Measurements from ENCODE around the gene CERS6.
A peak's percentile ranks its signal among the peaks of the same experiment; 100 is the strongest.
"Not testable (repeated sequence)": the region's sequence is repeated elsewhere in the genome, so short reads cannot be mapped to it uniquely, and the experiment has no call there.

Gene CERS6

DNA sequence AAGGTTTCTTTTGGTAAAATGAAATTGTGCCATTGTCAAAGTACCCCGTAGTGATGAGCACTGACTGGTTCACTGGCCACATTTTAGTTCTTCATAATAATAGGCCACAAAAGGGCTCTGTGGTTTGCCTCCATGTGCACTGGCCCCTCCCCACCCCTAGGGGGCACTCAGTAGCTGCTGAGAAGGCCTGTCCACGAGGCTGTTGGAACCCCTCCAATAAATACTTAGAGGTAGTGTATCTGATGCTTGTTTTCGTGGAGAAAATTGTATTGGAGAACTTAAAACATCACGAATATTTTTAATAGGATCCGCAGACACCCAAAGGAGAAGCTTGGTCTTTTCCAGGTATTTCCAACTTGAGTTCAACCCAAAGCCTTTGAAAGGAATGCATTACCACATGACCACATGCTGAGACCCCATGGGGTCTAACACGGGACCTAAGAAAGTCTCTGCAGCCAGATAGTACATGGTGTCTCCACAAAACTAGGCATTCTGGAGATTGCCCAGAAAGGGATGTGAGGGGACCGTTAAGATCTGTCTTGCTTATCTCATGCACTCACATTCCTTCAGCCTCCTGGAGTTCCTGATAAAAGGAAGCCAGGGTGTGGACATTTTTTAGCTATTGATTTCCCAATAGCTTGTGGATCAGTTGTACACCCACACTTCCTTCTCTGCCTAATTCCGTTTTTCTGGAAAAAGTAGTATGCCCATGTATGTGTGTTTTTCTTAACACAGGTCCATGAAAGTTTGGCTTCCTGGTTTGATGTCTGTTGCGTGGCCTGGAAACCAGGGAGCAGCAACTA is 317.8 kb downstream of the CERS6 start:
- DNase-seq (ENCODE audit: low spot score): peak; percentile 70

DNA sequence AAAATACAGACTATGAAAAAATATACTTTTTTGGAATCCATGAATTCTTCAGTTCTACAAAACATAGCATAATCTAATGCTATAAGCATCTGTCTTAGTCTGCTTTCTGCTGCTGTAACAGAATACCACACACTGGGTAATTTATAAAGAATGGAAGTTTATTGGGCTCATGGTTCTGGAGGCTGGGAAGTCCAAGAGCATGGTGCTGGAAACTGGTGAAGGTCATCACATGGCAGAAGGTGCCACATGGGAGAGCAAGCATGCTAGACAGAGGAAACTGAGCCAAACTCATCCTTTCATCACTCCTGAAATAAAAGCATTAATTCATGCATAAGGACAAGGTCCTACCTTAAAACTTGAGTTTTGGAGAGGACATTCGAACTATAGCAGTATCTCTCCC is 319.8 kb downstream of the CERS6 start:
- no peak for DNase-seq (ENCODE audit: low spot score)

DNA sequence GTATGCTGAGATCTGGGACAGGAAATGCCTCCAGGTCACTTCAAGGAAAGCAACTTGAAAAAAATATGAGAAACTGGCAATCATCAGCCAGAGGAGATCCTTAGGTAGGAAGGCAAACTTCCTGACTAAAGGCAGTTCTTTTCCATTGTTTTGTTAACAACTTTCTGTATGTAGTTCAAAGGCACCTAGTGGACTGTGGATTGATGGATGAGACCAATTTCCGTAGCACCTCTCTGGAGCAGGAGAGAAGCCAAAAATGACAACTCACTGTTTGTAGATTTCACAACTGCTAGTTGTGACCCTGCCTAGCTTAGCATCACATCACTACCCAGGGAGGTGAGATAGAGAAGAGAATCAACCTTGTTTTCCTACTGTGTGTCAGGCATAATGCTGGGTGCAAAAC is 324.6 kb downstream of the CERS6 start:
- DNase-seq (ENCODE audit: low spot score): no peak

DNA sequence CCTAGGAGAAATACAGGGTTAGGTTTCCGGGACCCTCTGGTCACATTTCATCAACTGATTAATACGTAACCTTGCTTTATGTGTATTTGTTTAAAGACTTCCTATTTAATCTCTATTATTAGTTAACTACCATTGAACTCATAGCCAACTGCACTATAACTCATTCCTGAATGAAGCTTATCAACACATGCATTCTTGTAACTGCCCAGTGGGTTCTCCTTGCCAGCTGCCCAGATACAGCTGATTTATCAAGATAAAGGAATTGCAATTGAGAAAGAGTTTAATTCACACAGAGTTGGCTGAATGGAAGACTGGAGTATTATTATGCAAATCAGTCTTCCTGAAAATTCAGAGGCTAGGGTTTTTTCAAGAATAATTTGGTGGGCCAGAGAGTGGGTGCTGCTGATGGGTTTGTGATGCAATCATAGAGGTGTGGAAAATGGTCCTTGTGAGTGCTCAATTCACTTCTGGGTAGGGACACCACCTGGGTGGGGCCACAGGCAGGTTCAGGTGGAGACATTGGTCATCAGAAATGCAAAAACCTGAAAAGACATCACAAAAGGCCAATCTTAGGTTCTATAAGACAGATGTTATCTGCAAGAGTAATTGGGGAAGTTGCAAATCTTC is 325.2 kb downstream of the CERS6 start:
- no peak for DNase-seq (ENCODE audit: low spot score)

DNA sequence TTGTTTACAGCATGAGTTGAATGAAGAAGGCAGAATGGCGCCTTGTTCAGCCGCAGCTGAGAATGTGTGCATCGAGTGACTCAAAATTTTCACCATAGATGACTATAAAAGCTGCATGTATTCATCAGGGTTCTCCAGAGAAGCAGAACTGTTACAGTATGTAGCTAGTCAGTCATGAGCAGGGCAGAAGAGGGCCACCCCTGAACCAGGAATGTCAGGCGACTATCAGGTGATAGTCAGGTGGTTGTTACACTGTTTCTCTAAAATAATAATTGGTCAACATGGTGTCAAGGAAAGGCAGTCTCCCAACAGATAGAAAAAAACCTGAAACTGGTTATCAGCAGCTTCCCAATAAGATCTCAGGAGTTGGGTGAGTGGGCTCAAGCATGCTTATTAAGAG is 326.2 kb downstream of the CERS6 start:
- no peak for DNase-seq (ENCODE audit: low spot score)

DNA sequence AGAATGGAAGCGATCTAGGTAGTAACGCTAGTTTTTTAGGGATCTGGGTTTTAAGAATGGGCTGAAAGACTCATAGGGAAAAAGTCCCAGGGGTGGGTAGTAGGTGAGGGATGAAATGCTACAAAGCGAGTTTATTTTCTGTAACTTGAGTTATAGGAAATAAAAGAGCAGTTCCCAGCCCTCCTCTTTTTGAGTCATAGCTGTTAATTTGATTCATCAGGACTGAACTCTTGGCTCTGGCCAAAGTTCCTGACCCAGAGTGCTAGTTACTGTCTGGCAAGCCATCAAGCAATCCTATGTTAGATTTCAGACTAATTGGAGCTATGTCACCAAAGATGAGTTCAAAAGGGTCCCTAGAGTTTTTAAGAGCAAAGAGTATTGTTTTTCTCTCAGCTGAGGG is 328.9 kb downstream of the CERS6 start:
- no peak for DNase-seq (ENCODE audit: low spot score)

DNA sequence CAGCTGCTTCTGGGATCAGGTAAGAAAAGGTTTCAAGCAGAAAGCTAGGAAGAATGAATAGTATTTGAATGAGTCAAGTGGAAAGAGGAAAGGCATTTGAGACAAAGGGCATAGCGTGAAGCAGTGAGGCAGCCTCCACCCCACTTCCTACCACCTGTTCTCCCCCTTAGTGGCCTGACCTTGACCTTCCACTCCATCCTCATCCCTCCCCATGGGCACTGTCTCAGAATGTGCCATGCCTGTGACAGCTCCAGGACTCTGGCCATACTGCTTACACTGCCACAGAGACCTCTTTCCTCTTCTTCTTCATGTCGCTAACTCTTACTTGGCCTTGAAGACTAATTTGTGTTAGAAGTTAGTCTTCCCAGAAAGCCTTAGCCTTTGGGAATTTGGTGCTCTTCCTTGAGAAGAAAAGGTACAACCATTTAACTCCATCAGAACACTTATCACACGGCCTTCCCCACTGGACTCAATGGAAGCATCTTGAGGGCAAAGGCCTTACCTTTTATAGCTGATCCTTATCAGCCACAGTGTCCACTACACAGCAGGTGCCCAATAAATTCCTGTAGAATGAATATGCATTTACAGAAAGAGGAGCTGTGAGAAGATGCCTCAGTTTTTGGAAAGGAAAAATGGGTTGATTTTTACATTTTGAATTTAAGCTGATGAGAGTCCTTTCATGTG is 331.2 kb downstream of the CERS6 start:
- DNase-seq (ENCODE audit: low spot score): no peak

DNA sequence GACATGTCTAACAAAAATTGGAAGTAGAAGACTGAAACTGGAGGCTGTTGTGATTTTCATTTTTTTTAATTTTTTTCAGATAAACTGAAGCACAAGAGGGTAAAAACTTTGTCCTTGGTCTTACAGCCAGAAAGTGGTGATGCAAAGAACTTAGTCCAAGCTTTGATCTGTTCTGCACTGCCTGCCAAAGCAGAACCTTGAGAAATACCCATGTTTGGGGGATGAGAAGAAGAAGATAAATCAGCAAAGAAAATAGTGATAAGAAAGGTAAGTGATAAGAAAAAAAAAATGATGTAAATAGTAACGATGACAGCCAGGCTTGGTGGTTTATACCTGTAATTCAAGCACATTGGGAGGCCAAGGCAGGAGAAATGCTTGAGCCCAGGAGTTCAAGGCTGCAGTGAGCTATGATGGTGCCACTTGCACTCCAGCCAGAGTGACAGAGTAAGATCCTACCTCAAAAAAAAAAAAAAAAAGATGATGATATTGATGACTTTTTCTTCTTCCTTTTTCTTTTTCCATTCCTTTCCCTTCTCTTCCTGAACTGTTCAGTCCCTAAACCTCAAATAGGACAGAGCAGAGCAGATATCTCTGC is 331.8 kb downstream of the CERS6 start:
- no peak for DNase-seq (ENCODE audit: low spot score)

DNA sequence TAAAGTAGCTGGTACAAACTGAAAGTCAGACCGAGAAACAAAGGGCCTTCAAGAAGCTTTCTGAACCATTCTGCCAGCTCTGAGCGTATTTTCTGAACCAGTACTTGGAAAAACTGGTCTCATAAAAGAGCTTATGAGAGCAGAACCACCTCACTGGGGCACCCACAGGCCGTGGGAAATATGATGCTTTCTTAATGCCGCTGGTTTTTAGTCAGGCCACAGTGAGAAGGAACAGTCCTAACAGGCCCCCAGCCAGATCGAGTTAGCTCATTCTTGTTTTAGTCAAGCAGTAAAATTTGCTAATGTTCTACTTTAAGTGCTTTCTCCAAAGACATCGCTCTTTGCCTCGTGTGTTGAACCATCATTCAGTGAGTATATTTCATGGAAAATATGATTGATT is 333.7 kb downstream of the CERS6 start:
- DNase-seq (ENCODE audit: low spot score): no peak

DNA sequence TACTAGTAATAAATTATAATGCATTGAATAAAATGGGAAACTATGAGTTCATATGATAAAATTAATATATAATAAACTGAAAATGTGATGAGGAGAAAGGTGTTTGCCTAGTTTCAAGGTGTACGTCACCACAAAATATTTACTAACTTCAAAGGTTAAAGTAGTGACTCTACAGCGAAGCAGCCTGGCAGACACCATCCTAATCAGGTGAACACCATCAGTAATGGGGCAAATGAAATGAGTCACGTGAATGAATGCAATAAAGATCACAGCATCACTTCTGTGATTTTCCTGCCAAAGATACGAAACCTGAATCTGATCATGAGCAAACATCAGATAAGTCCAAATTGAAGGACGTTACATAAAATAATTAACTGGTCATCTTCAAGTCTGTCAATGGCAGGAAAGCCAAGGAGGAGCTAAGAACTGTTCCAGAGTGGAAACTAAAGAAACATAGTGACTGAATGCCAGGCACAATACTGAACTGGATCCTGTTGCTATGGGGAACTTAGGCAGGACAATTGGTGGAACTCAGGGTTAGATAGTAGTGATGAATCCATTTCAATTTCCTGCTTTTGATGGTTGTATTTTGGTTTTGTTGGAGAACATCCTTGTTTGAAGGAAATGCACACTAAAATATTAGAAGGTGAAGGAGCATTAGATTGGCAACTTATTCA is 334.3 kb downstream of the CERS6 start:
- no peak for DNase-seq (ENCODE audit: low spot score)

DNA sequence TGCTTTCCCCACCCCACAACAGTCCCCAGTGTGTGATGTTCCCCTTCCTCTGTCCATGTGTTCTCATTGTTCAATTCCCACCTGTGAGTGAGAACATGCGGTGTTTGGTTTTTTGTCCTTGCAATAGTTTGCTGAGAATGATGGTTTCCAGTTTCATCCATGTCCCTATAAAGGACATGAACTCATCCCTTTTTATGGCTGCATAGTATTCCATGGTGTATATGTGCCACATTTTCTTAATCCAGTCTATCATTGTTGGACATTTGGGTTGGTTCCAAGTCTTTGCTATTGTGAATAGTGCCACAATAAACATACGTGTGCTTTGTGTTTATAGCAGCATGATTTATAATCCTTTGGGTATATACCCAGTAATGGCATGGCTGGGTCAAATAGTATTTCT is 335.1 kb downstream of the CERS6 start:
- DNase-seq (ENCODE audit: low spot score): not testable (repeated sequence)

DNA sequence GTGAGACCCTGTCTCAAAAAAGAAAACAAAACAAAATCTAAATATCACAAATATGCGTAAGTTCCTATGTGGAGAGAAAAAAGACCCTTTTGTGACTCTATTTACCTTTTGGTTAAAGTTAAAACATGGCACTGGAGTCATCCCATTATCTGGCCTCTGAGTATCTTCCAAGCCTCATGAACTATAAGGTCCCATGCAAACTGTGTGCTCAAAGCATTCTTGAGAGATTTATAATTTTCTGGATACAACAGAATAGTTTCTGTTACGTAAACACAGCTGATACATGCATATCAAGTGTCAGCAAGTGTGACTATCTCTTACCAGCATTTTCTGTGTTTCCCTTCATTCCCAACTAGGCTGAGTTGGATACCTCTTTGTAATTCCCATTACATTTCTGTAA is 337.5 kb downstream of the CERS6 start:
- DNase-seq (ENCODE audit: low spot score): no peak

DNA sequence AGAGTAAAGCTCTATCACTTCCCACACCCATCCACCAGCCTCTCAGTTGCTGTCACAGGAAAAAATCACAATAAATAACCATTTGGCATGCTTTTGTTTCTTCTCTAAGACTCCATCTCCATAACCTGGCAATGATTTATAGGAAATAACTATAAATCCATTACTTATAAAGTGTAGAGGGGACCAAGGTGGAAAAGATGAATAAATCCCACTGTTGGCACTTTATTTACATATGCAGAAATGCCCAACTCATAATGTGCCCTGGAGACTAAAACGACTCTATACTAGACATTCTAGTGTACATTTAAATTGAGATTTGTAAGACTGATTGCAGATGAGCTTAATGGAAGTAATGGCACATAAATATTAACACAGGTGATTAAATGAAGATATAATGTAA is 338.9 kb downstream of the CERS6 start:
- DNase-seq (ENCODE audit: low spot score): no peak

DNA sequence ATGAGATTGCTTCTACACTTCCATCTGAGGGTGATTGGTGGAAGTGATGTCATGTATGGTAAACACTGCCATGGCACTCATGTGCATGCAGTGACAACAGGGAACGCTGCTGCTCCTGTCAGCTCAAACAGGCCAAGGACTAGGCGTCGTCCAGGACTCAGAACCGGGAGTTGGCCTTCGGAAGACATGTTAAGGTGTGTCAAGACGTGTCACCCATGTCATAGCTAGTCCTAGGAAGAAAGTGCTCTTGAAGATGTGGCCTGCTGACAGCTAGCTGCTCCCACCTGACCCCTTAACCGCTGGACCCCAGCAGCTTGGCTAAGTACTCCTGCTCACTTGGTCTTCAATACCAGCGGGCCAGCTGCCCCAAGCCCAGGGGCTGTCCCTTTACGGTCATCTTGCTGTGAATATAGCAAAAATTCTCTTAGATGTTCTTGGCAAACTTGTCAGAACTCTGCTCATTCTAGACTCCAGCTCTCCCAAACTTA is 340.1 kb downstream of the CERS6 start:
- DNase-seq (ENCODE audit: low spot score): no peak

DNA sequence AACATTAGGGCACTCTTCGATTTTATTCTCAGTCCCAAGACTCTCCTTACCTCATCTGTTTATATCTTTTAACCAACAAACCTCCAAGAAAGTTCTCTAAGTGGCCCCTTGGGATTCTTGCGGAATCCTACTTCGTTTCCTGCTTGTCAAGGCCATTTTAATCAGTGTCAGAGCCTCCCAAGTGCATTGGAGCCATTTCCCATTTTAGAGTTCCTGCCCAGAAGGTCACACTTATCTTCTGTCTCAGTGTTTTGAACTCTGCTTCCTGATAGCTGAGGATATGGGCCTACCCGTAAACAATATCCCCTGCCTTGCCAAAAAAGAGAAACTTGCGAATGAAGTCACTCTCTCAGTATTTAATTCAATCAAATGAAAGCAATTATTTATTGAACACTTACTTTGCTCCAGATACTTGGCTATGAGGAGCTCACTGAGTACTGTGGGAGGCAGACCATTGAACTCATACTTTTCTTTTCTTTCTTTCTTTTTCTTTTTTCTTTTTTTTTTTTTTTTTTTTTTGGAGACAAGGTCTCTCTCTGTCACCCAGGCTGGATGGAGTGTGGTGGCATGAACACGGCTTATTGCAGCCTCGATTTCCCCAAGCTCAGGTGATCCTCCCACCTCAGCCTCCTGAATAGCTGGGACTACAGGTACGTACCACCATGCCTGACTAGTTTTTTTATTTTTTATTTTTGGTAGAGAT is 340.7 kb downstream of the CERS6 start:
- DNase-seq (ENCODE audit: low spot score): no peak

DNA sequence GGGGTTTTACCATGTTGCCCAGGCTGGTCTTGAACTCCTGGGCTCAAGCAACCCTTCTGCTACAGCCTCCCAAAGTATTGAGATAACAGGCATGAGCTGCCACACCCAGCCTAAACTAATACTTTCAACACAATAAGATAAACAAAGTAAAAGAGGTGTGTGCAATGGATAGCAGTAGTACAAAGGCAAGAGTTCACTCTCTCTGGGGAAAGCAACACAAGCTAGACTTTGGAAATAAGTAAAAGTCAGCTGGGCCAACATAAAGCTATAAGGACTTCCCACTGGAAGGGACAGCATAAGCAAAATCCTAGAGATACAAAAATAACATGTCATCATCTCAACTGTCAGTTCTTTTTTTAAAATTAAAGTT is 341.2 kb downstream of the CERS6 start:
- no peak for DNase-seq (ENCODE audit: low spot score)

DNA sequence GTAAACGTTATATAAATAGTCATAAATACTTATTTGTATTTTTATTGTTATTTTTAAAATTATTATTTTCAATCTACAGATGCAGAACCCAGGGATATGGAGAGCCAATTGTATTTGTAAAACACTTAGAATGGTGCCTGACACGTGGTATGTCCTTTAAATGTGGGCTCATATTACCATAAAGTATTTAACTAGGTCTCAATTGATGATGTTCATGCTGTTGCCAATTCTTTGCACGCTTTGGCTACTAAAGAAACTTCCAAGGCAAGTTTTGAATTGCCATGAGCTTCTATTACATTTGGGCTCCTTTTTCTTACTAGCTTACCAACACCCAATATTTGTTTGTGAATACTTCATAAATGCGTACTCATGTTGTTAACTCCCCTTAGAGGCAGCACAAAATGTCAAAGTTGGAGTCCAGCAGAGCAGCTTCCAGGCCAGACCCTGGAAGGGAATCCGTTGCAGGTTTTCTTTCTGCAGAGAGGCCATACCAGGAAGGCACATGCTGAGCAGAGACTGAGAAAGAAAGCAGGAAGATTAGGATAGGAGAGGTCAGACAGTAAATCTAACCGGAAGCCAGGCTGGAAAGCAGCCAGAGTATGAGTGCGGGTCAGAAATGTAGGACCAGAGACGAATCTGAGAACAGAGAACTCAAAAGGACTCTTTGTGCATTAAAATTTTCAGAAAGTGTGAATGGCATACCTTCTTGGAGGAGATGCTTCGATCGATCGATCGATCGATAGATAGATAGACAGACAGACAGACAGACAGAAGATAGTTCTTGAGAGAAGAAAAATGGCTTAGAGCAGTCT is 342.2 kb downstream of the CERS6 start:
- DNase-seq (ENCODE audit: low spot score): no peak

DNA sequence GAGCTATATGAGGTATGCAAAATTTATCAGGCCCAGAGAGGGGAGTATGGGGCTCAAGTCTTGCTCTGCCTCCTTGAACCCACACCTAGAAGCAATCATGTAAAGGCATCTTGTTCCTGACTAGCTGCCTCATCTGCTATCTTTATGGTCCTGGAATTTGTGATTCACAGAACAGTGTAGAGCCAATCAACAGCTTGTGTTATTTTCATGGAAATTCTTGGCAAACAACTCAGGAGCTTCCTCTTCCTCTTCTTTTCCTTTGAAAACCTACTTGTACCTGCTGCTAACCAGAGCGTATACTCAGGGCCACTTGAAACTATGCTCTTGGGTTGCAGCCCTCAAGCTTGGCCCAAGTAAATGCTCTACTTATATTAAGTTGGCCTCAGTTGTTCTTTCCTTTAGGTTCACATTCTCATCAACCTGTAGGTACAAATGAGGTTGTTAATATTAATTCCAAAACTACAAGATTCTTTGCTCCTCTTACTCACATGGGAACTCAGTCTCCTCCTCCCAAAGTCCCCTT is 342.9 kb downstream of the CERS6 start:
- DNase-seq (ENCODE audit: low spot score): no peak

DNA sequence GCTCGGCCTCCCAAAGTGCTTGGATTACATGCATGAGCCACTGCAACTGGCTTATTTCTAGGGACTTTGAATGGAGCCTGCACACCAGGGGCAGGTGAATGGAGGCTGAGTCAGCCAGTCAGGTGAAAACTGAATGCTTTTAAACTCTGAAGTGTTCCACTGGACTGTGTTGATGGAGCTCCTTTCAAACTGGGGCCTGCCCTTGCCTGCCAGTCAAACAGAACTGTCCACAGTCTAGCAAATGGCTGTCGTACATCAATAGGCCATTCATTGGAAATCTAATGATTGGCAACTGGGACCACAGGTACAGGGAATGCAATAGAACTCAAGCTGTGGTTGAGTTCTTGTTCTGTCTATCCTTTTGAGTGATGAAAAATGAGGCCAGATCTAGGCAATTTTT is 345.4 kb downstream of the CERS6 start:
- DNase-seq (ENCODE audit: low spot score): no peak

All from AG20443 (cell line).